GM19035 (cell line): ENCODE measurements around the gene YES1.

ENCODE experiments used
- ATAC-seq: cut with Tn5 transposase; IDR thresholded peaks from one replicate; pipeline ENCODE4 v1.9.1; 2021; ENCODE audit not compliant: unreplicated experiment

YES1 gene

GRCh38 chr18:811892-812375 is at the start of gene YES1:
Gene YES1 (minus strand): TSS chr18:812242. CDS start chr18:756827, 55,415 bp downstream.
- ATAC-seq = peak; percentile 54

- ATAC-seq = no peak
Observed at GRCh38 chr18:857986-858385, 45.9 kb upstream of the YES1 start.

- no peak for ATAC-seq
Observed at GRCh38 chr18:853471-853870, 41.4 kb upstream of the YES1 start.

GRCh38 chr18:850960-851359 is 38.9 kb upstream of the YES1 start:
- no peak for ATAC-seq

- ATAC-seq = no peak
Observed at GRCh38 chr18:849021-849420, 37.0 kb upstream of the YES1 start.

GRCh38 chr18:848062-848861 is 36.2 kb upstream of the YES1 start:
- no peak for ATAC-seq

- no peak for ATAC-seq
Observed at GRCh38 chr18:845152-845819, 33.2 kb upstream of the YES1 start.

- ATAC-seq = no peak
Observed at GRCh38 chr18:841647-842370, 29.8 kb upstream of the YES1 start.

- no peak for ATAC-seq
Observed at GRCh38 chr18:840516-840915, 28.5 kb upstream of the YES1 start.

GRCh38 chr18:840023-840408 is 28.0 kb upstream of the YES1 start:
- ATAC-seq = no peak

- peak; percentile 98 for ATAC-seq
Observed at GRCh38 chr18:839224-840022, 27.4 kb upstream of the YES1 start.

- no peak for ATAC-seq
Observed at GRCh38 chr18:837922-838321, 25.9 kb upstream of the YES1 start.

GRCh38 chr18:834082-834720 is 22.2 kb upstream of the YES1 start:
- no peak for ATAC-seq

GRCh38 chr18:833197-833596 is 21.2 kb upstream of the YES1 start:
- no peak for ATAC-seq

- no peak for ATAC-seq
Observed at GRCh38 chr18:832085-832681, 20.1 kb upstream of the YES1 start.

- ATAC-seq = peak; percentile 56
Observed at GRCh38 chr18:830315-830901, 18.4 kb upstream of the YES1 start.

GRCh38 chr18:829432-829831 is 17.4 kb upstream of the YES1 start:
- no peak for ATAC-seq

GRCh38 chr18:827093-827677 is 15.1 kb upstream of the YES1 start:
- ATAC-seq = no peak

- ATAC-seq = no peak
Observed at GRCh38 chr18:825891-826585, 14.0 kb upstream of the YES1 start.
